PC-9 (cell line): ENCODE results near the gene PLEKHB2. TPM values are rescaled to one million over a fixed set of nuclear protein-coding genes. Genes with fewer than 3 reads are reported as not detected.
"Not testable (repeated sequence)": the region's sequence is repeated elsewhere in the genome, so short reads cannot be mapped to it uniquely, and the experiment has no call there.

ENCODE experiments used
- BruUV-seq: library from RNA; stranded (reverse); fragments of 400-500 nt; replicated peaks from 2 replicates; lab custom pipeline; 2021; lab: Mats Ljungman, UMichigan
- CTCF ChIA-PET: fragments of 300-600 bp; sonication (Branson Sonifier 250); formaldehyde crosslinking; loops from one replicate; lab custom pipeline; 2022; ENCODE audit warnings: antibody characterized with exemption; lab: Charles Lee
- POLR2A ChIA-PET: fragments of 300-600 bp; sonication (Branson Sonifier 250); formaldehyde crosslinking; loops from one replicate; lab custom pipeline; 2022; ENCODE audit warnings: antibody characterized with exemption; ENCODE audit not compliant: unreplicated experiment; lab: Charles Lee
- DNase-seq, 2 experiments: peaks; one replicate each; pipeline versions ENCODE4 v3.0.0 to v3.0.0-alpha.2; 2015 to 2022; ENCODE audit warnings: mixed read lengths in 1 of 2
- H2AFZ ChIP-seq: fragments of 200-600 bp; sonication (generic); 2 replicates; pipeline ENCODE4 v1.8.1; 2017; ENCODE audit warnings: antibody characterized with exemption
- H3F3A ChIP-seq: fragments of 200-600 bp; sonication (generic); 2 replicates; pipeline ENCODE4 v1.8.1; 2017; ENCODE audit warnings: antibody characterized with exemption, mild to moderate bottlenecking, low read depth; ENCODE audit not compliant: insufficient read depth
- H3K27ac ChIP-seq: fragments of 200-600 bp; sonication (generic); 2 replicates; pipeline ENCODE4 v1.6.1; 2016; ENCODE audit warnings: mixed run types
- H3K27me3 ChIP-seq: fragments of 200-600 bp; sonication (generic); 2 replicates; pipeline ENCODE4 v1.6.1; 2016; ENCODE audit warnings: low read depth, mixed run types; ENCODE audit not compliant: insufficient read depth
- H3K36me3 ChIP-seq: fragments of 200-600 bp; sonication (generic); 2 replicates; pipeline ENCODE4 v1.6.1; 2016; ENCODE audit warnings: low read depth, mixed run types
- H3K4me1 ChIP-seq: fragments of 200-600 bp; sonication (generic); replicated peaks from 2 replicates; pipeline ENCODE4 v1.6.1; 2016; ENCODE audit warnings: mixed run types; ENCODE audit not compliant: insufficient read depth
- H3K4me2 ChIP-seq: fragments of 200-600 bp; sonication (generic); 2 replicates; pipeline ENCODE4 v1.6.1; 2017; ENCODE audit warnings: mixed run types
- H3K4me3 ChIP-seq: fragments of 200-600 bp; sonication (generic); 2 replicates; pipeline ENCODE4 v1.6.1; 2016; ENCODE audit warnings: mixed run types
- H3K79me2 ChIP-seq: fragments of 200-600 bp; sonication (generic); 2 replicates; pipeline ENCODE4 v1.6.1; 2017; ENCODE audit warnings: low read depth, mixed run types
- H3K9me2 ChIP-seq: fragments of 200-600 bp; sonication (generic); 2 replicates; pipeline ENCODE4 v1.8.1; 2017; ENCODE audit warnings: mild to moderate bottlenecking; ENCODE audit not compliant: insufficient read depth
- H3K9me3 ChIP-seq: fragments of 200-600 bp; sonication (generic); 2 replicates; pipeline ENCODE4 v1.8.1; 2016; ENCODE audit warnings: low read depth; ENCODE audit not compliant: insufficient read depth
- H4K20me1 ChIP-seq: fragments of 200-600 bp; sonication (generic); 2 replicates; pipeline ENCODE4 v1.8.1; 2017; ENCODE audit not compliant: insufficient read depth
- CTCF ChIP-seq: fragments of 200-600 bp; sonication (generic); conservative IDR thresholded peaks from 2 replicates; pipeline ENCODE4 v1.6.1; 2017; ENCODE audit warnings: mixed run types, antibody characterized with exemption, mild to moderate bottlenecking, moderate library complexity
- EZH2 ChIP-seq: fragments of 200-600 bp; sonication (generic); IDR thresholded peaks from 2 replicates; pipeline ENCODE4 v1.8.0; 2017; ENCODE audit warnings: antibody characterized with exemption, low read depth
- intact Hi-C: fragments of 100-400 bp; cut with micrococcal nuclease; formaldehyde crosslinking; loops from one replicate; pipeline ENCODE4 v1.10.0; 2022; ENCODE audit not compliant: unreplicated experiment
- total RNA-seq: library from RNA; stranded (reverse); gene quantifications from 2 replicates; pipeline ENCODE4 v1.2.3, GENCODE V29; 2021

Gene PLEKHB2
- total RNA-seq, 1 experiment from 2014 or later = 46.2 TPM

- no peak overlapping the region for H3K4me3 ChIP-seq
- H3K36me3 ChIP-seq = peaks cover 14% of the 10 kb centered on the region
- H3K27me3 ChIP-seq = no peaks in the 10 kb centered on the region
- BruUV-seq = no TSS peak
- H4K20me1 ChIP-seq = peaks cover 51% of the 10 kb centered on the region
- ChIA-PET CTCF (no interaction called here), POLR2A (no interaction called here)
- no peak for DNase-seq
- TF ChIP-seq CTCF = no peak
- no peak for TF ChIP-seq EZH2
- H3K4me2 ChIP-seq = no peak overlapping the region
- H3K4me1 ChIP-seq = no peaks in the 10 kb centered on the region
- intact Hi-C loops = no loop called here
- no peak overlapping the region for H2AFZ ChIP-seq
- H3K9me3 ChIP-seq = no peaks in the 10 kb centered on the region
- H3K79me2 ChIP-seq = peaks cover 69% of the 10 kb centered on the region
- H3F3A ChIP-seq = no peaks in the 10 kb centered on the region; the same call in none of the 2 replicates
- H3K27ac ChIP-seq = no peak overlapping the region
- no peaks in the 10 kb centered on the region for H3K9me2 ChIP-seq
Observed at GRCh38 chr2:131064589-131065512, 40.3 kb upstream of the PLEKHB2 start.

- Histone ChIP-seq H3K27ac (no peak overlapping the region), H3K9me3 (no peaks in the 10 kb centered on the region), H3K27me3 (no peaks in the 10 kb centered on the region), H3K36me3 (peaks cover 11% of the 10 kb centered on the region), H3K79me2 (peaks cover 65% of the 10 kb centered on the region), H3K4me2 (no peak overlapping the region), H4K20me1 (peaks cover 41% of the 10 kb centered on the region), H3K4me3 (no peak overlapping the region), H3K9me2 (no peaks in the 10 kb centered on the region), H3K4me1 (no peaks in the 10 kb centered on the region), H2AFZ (no peak overlapping the region), H3F3A (no peaks in the 10 kb centered on the region; the same call in none of the 2 replicates)
- POLR2A ChIA-PET = no interaction called here
- intact Hi-C loops = no loop called here
- no peak for DNase-seq
- no TSS peak for BruUV-seq
- CTCF ChIA-PET = no interaction called here
- no peak for TF ChIP-seq EZH2
- no peak for TF ChIP-seq CTCF
Observed at GRCh38 chr2:131067465-131068125, 37.5 kb upstream of the PLEKHB2 start.

- H3K4me2 ChIP-seq, BruUV-seq, H3K27ac ChIP-seq, POLR2A ChIA-PET, H3K9me3 ChIP-seq, H3K4me1 ChIP-seq, intact Hi-C loops, H3K36me3 ChIP-seq, H2AFZ ChIP-seq, CTCF ChIA-PET, DNase-seq, H3K9me2 ChIP-seq, H3F3A ChIP-seq, H3K27me3 ChIP-seq, H3K4me3 ChIP-seq: not testable (repeated sequence)
- Histone ChIP-seq H3K79me2 (peaks cover 66% of the 10 kb centered on the region), H4K20me1 (peaks cover 46% of the 10 kb centered on the region)
Observed at GRCh38 chr2:131068172-131068571, 37.0 kb upstream of the PLEKHB2 start.

- H3K4me2 ChIP-seq, H3K9me3 ChIP-seq, H3K4me1 ChIP-seq, H3K4me3 ChIP-seq, intact Hi-C loops, H3K9me2 ChIP-seq, H3K27ac ChIP-seq, H2AFZ ChIP-seq, BruUV-seq, H3K27me3 ChIP-seq, POLR2A ChIA-PET, DNase-seq: not testable (repeated sequence)
- Histone ChIP-seq H3K79me2 (peaks cover 70% of the 10 kb centered on the region), H4K20me1 (peaks cover 77% of the 10 kb centered on the region), H3K36me3 (peaks cover 12% of the 10 kb centered on the region; the same call in 1 of the 2 replicates), H3F3A (peaks cover 11% of the 10 kb centered on the region; the same call in 1 of the 2 replicates)
- CTCF ChIA-PET = interaction anchor here (0.6 kb wide), 1 partner anchor 15 kb away, joined by 3 read pairs; no protein-coding TSS in a partner anchor
Observed at GRCh38 chr2:131075578-131075977, 29.6 kb upstream of the PLEKHB2 start.
